HEK293 (cell line): ENCODE data around the gene NMNAT1.
A peak's percentile ranks its signal among the peaks of the same experiment; 100 is the strongest.

Source experiments
- CTCF ChIA-PET: fragments of 350-600 bp; formaldehyde crosslinking; extraction: SDS; loops from one replicate; lab custom pipeline; 2021; ENCODE audit warnings: antibody characterized with exemption; lab: Yijun Ruan, JAX
- POLR2A ChIA-PET: fragments of 300-600 bp; formaldehyde crosslinking; extraction: SDS; loops from one replicate; lab custom pipeline; 2020; ENCODE audit warnings: antibody characterized with exemption, inconsistent platforms; lab: Yijun Ruan, JAX
- H3K27ac ChIP-seq: fragments of 200-500 bp; sonication (Bioruptor generic); 2 replicates; pipeline ENCODE4 v1.5.1; 2014; ENCODE audit warnings: low read depth, low read length, control low read depth, inconsistent platforms; ENCODE audit errors: extremely low read depth
- H3K36me3 ChIP-seq, 2 experiments: fragments of 200-500 bp in 1 of 2; sonication (Bioruptor generic) in 1 of 2; 1 replicate in 1 of 2; 2 replicates in 1 of 2; pipeline ENCODE4 v1.5.1; 2014 to 2017; ENCODE audit warnings: inconsistent platforms in 2 of 2, low read length in 2 of 2; ENCODE audit not compliant: control insufficient read depth in 2 of 2, insufficient read depth in 1 of 2
- H3K4me1 ChIP-seq: fragments of 200-500 bp; sonication (Bioruptor generic); 2 replicates; pipeline ENCODE4 v1.5.1; 2014; ENCODE audit warnings: mild to moderate bottlenecking, low read length, inconsistent platforms; ENCODE audit not compliant: control insufficient read depth, insufficient read depth
- H3K4me3 ChIP-seq: 2 replicates; pipeline ENCODE4 v1.5.1; 2011; ENCODE audit warnings: low read depth, mild to moderate bottlenecking, control low read depth, low read length, moderate library complexity
- H3K9me3 ChIP-seq: fragments of 200-500 bp; sonication (Bioruptor generic); 2 replicates; pipeline ENCODE4 v1.5.1; 2014; ENCODE audit warnings: low read depth, low read length, inconsistent platforms; ENCODE audit not compliant: control insufficient read depth, insufficient read depth
- FEZF1 ChIP-seq: fragments of 450-650 bp; formaldehyde crosslinking; IDR thresholded peaks from 2 replicates; pipeline ENCODE4 v1.5.1; 2016; ENCODE audit warnings: missing biosample characterization, missing genetic modification characterization
- GFI1B ChIP-seq: fragments of 450-650 bp; formaldehyde crosslinking; IDR thresholded peaks from 2 replicates; pipeline ENCODE4 v1.5.1; 2016; ENCODE audit warnings: missing biosample characterization, missing genetic modification characterization
- KLF1 ChIP-seq: fragments of 450-650 bp; formaldehyde crosslinking; IDR thresholded peaks from 2 replicates; pipeline ENCODE4 v1.5.1; 2016; ENCODE audit warnings: missing biosample characterization, missing genetic modification characterization
- KLF10 ChIP-seq: fragments of 450-650 bp; IDR thresholded peaks from 2 replicates; pipeline ENCODE4 v1.5.1; 2018; ENCODE audit warnings: missing biosample characterization, mild to moderate bottlenecking, missing genetic modification characterization
- KLF8 ChIP-seq: fragments of 450-650 bp; formaldehyde crosslinking; IDR thresholded peaks from 2 replicates; pipeline ENCODE4 v1.5.1; 2016; ENCODE audit warnings: missing biosample characterization, missing genetic modification characterization
- SETDB1 ChIP-seq: IDR thresholded peaks from one replicate; pipeline ENCODE4 v1.6.1; 2017; ENCODE audit warnings: mild to moderate bottlenecking, low read length, moderate library complexity, mixed read lengths; ENCODE audit not compliant: insufficient read length
- SP2 ChIP-seq: fragments of 450-650 bp; formaldehyde crosslinking; IDR thresholded peaks from 2 replicates; pipeline ENCODE4 v1.5.1; 2016; ENCODE audit warnings: missing biosample characterization, missing genetic modification characterization
- YY2 ChIP-seq: fragments of 450-650 bp; formaldehyde crosslinking; IDR thresholded peaks from 2 replicates; pipeline ENCODE4 v1.5.1; 2016; ENCODE audit warnings: missing biosample characterization, missing genetic modification characterization
- ZBTB17 ChIP-seq: fragments of 450-650 bp; formaldehyde crosslinking; IDR thresholded peaks from 2 replicates; pipeline ENCODE4 v1.5.1; 2016; ENCODE audit warnings: missing biosample characterization, missing genetic modification characterization
- ZBTB44 ChIP-seq: fragments of 450-650 bp; IDR thresholded peaks from 2 replicates; pipeline ENCODE4 v1.5.1; 2018; ENCODE audit warnings: missing biosample characterization, mild to moderate bottlenecking, missing genetic modification characterization
- ZBTB48 ChIP-seq: fragments of 450-650 bp; formaldehyde crosslinking; IDR thresholded peaks from 2 replicates; pipeline ENCODE4 v1.5.1; 2016; ENCODE audit warnings: missing biosample characterization, missing genetic modification characterization
- ZIC2 ChIP-seq: fragments of 450-650 bp; formaldehyde crosslinking; IDR thresholded peaks from 2 replicates; pipeline ENCODE4 v1.5.1; 2016; ENCODE audit warnings: missing biosample characterization, missing genetic modification characterization
- ZNF341 ChIP-seq: fragments of 450-650 bp; formaldehyde crosslinking; IDR thresholded peaks from 2 replicates; pipeline ENCODE4; 2016; ENCODE audit warnings: low read depth, missing biosample characterization, missing genetic modification characterization
- ZNF391 ChIP-seq: fragments of 450-650 bp; formaldehyde crosslinking; IDR thresholded peaks from 2 replicates; pipeline ENCODE4 v1.5.1; 2016; ENCODE audit warnings: low read depth, missing biosample characterization, missing genetic modification characterization, borderline replicate concordance
- ZNF426 ChIP-seq: fragments of 450-650 bp; formaldehyde crosslinking; IDR thresholded peaks from 2 replicates; pipeline ENCODE4 v1.5.1; 2017; ENCODE audit warnings: missing biosample characterization, missing genetic modification characterization, mild to moderate bottlenecking, inconsistent platforms, moderate library complexity
- ZNF514 ChIP-seq: fragments of 450-650 bp; formaldehyde crosslinking; IDR thresholded peaks from 2 replicates; pipeline ENCODE4 v1.5.1; 2016; ENCODE audit warnings: missing biosample characterization, missing genetic modification characterization
- ZNF530 ChIP-seq: fragments of 450-650 bp; formaldehyde crosslinking; IDR thresholded peaks from 2 replicates; pipeline ENCODE4 v1.5.1; 2016; ENCODE audit warnings: low read depth, missing biosample characterization, missing genetic modification characterization
- ZNF776 ChIP-seq: fragments of 450-650 bp; formaldehyde crosslinking; IDR thresholded peaks from 2 replicates; pipeline ENCODE4 v1.5.0; 2017; ENCODE audit warnings: missing biosample characterization, missing genetic modification characterization, borderline replicate concordance
- ZNF791 ChIP-seq: fragments of 450-650 bp; formaldehyde crosslinking; IDR thresholded peaks from 2 replicates; pipeline ENCODE4 v1.5.1; 2016; ENCODE audit warnings: missing biosample characterization, missing genetic modification characterization
- ZNF837 ChIP-seq: fragments of 450-650 bp; formaldehyde crosslinking; IDR thresholded peaks from 2 replicates; pipeline ENCODE4 v1.5.1; 2016; ENCODE audit warnings: missing biosample characterization, missing genetic modification characterization

The NMNAT1 gene

GRCh38 chr1:9942939-9943788 is at the start of gene NMNAT1, which contains the start of gene LZIC (continued):
- TF ChIP-seq GFI1B (tag by site-specific recombination): 0 out of 2 replicates have a peak, but pooled peaks have one; percentile 38
- TF ChIP-seq ZNF391 (tag by site-specific recombination): peak; percentile 95
- no peak for TF ChIP-seq ZNF514
- TF ChIP-seq ZNF791: no peak
- peak; percentile 94 for TF ChIP-seq SP2
- peak; percentile 58 for TF ChIP-seq ZIC2 (tag by site-specific recombination)
- TF ChIP-seq ZBTB48: peak; percentile 97
- 0 out of 2 replicates have a peak, but pooled peaks have one; percentile 34 for TF ChIP-seq FEZF1
- peak; percentile 81 for TF ChIP-seq YY2 (tag by site-specific recombination)
- TF ChIP-seq ZNF530: no peak
- TF ChIP-seq KLF1: peak; percentile 82
- peak; percentile 98 for TF ChIP-seq KLF8 (tag by site-specific recombination)
- TF ChIP-seq ZBTB44 (tag by site-specific recombination): 0 out of 2 replicates have a peak, but pooled peaks have one; percentile 14

GRCh38 chr1:9894115-9894514 is 49.2 kb upstream of the NMNAT1 start:
- POLR2A ChIA-PET: no interaction called here
- H3K4me1 ChIP-seq: peaks cover 23% of the 10 kb centered on the region
- H3K9me3 ChIP-seq: no peaks in the 10 kb centered on the region
- no peak overlapping the region for H3K27ac ChIP-seq
- no peaks in the 10 kb centered on the region; a peak in 1 of 3 replicates for H3K36me3 ChIP-seq
- TF ChIP-seq ZNF837 (tag by site-specific recombination): no peak
- peak; percentile 59 for TF ChIP-seq ZBTB17 (tag by site-specific recombination)
- TF ChIP-seq, all 188 proteins: peak for 1
- no peak overlapping the region for H3K4me3 ChIP-seq
- CTCF ChIA-PET: interaction anchor here (0.6 to 1.8 kb wide), 6 partner anchors 16 to 1055 kb away, joined by 3 to 5 read pairs (median 3); no protein-coding TSS in a partner anchor

GRCh38 chr1:9900142-9901043 is 42.9 kb upstream of the NMNAT1 start:
- Histone ChIP-seq H3K4me3 (no peak overlapping the region), H3K36me3 (no peaks in the 10 kb centered on the region; a peak in 1 of 3 replicates), H3K4me1 (no peaks in the 10 kb centered on the region), H3K27ac (no peak overlapping the region), H3K9me3 (no peaks in the 10 kb centered on the region)
- POLR2A ChIA-PET: interaction anchor here (0.7 kb wide), 1 partner anchor 9 kb away, joined by 3 read pairs; no protein-coding TSS in a partner anchor
- no peak for TF ChIP-seq KLF10 (tag by site-specific recombination)
- TF ChIP-seq SP2: no peak
- TF ChIP-seq ZNF426 (tag by site-specific recombination): no peak
- no peak for TF ChIP-seq ZNF341 (tag by site-specific recombination)
- no peak for TF ChIP-seq ZNF776 (tag by site-specific recombination)
- TF ChIP-seq SETDB1: no peak
- CTCF ChIA-PET: interaction anchor here (0.8 kb wide), 1 partner anchor 16 kb away, joined by 3 read pairs; no protein-coding TSS in a partner anchor
